Measurements from ENCODE around the gene POLE4.

DNA sequence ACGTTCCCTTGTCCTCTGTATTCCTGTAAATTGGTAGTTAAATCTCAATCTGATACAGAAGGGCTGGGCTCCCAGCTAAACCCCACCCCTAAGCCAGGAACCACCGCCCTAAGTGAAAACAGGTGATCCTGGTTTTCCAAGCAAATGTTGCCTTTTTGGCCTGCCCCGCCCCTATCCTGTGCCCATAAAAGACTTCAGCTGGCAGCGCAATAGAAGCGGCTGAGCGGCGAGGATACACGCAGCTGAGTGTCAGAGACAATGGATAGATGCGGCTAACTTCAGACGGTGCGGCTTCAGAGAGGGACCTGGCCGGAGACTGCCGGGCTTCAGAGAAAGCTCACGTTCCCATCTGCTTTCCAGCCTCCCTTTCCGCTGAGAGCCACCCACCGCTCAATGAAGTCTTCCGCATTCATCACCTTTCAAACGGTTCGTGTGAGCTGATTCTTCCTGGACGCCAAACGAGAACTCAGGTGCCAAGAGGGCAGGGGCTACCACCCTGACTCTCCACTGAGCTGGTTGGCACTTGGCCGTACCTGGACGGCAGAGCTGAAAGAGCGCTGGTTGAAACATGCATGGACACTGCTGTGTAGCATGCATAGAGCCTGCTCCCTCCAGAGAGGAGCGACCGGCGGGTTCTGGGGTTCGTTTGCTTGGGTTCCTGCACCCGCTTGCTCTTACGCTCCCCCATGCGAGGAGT lies 49.5 kb upstream of the POLE4 start:
- TF ChIP-seq, protein P1, sequence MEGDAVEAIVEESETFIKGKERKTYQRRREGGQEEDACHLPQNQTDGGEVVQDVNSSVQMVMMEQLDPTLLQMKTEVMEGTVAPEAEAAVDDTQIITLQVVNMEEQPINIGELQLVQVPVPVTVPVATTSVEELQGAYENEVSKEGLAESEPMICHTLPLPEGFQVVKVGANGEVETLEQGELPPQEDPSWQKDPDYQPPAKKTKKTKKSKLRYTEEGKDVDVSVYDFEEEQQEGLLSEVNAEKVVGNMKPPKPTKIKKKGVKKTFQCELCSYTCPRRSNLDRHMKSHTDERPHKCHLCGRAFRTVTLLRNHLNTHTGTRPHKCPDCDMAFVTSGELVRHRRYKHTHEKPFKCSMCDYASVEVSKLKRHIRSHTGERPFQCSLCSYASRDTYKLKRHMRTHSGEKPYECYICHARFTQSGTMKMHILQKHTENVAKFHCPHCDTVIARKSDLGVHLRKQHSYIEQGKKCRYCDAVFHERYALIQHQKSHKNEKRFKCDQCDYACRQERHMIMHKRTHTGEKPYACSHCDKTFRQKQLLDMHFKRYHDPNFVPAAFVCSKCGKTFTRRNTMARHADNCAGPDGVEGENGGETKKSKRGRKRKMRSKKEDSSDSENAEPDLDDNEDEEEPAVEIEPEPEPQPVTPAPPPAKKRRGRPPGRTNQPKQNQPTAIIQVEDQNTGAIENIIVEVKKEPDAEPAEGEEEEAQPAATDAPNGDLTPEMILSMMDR (IDR thresholded peaks at IDR 0.05), result no peak
- no peak for TF ChIP-seq POLR2A (IDR thresholded peaks at IDR 0.05)
